ENCODE results near the gene ERCC1. TPM values are rescaled to one million over a fixed set of nuclear protein-coding genes. Genes with fewer than 3 reads are reported as not detected.
A peak's percentile ranks its signal among the peaks of the same experiment; 100 is the strongest.

The ERCC1 gene
- total RNA-seq, 1 donor from 2014 or later = 67.5 TPM

GRCh38 chr19:45362291-45362690, 61.4 kb downstream of the ERCC1 start:
- no peaks in the 10 kb centered on the region for H3K4me1 ChIP-seq (ENCODE audit: insufficient read depth, low read length)
- no peaks in the 10 kb centered on the region for H3K27me3 Mint-ChIP-seq (ENCODE audit: low read depth, unreplicated experiment)
- H3K27ac Mint-ChIP-seq (ENCODE audit: unreplicated experiment) = no peak overlapping the region

GRCh38 chr19:45361608-45362007, 62.1 kb downstream of the ERCC1 start:
- Histone ChIP-seq H3K4me3 (ENCODE audit: insufficient read depth, low read depth, low read length) (no peak overlapping the region), H3K4me1 (ENCODE audit: insufficient read depth, low read length) (no peaks in the 10 kb centered on the region), H3K79me2 (ENCODE audit: insufficient read depth, low read length) (peaks cover 4% of the 10 kb centered on the region), H3K27ac (ENCODE audit: low read depth, low read length) (no peak overlapping the region), H3K4me2 (ENCODE audit: low read length) (no peak overlapping the region), H3K9ac (ENCODE audit: low read length) (no peak overlapping the region), H2AFZ (ENCODE audit: low read depth, low read length) (no peak overlapping the region), H4K20me1 (ENCODE audit: insufficient read depth, low read length) (peaks cover 26% of the 10 kb centered on the region), H3K36me3 (ENCODE audit: insufficient read depth, low read length) (no peaks in the 10 kb centered on the region), H3K9me3 (ENCODE audit: insufficient read depth, low read depth, low read length) (no peaks in the 10 kb centered on the region), H3K27me3 (ENCODE audit: insufficient read depth, low read length) (no peaks in the 10 kb centered on the region)
- FAIRE-seq = no peak
- no peak for DNase-seq (ENCODE audit: low read depth)
- Mint-ChIP-seq H3K9me3 (ENCODE audit: unreplicated experiment) (no peaks in the 10 kb centered on the region), H3K4me3 (ENCODE audit: unreplicated experiment) (no peak overlapping the region), H3K4me1 (ENCODE audit: low read depth, unreplicated experiment) (no peaks in the 10 kb centered on the region), H3K27me3 (ENCODE audit: low read depth, unreplicated experiment) (no peaks in the 10 kb centered on the region), H3K36me3 (ENCODE audit: low read depth, unreplicated experiment) (peaks cover 30% of the 10 kb centered on the region), H3K27ac (ENCODE audit: unreplicated experiment) (no peak overlapping the region)
- no peak for TF ChIP-seq CTCF (IDR thresholded peaks at IDR 0.05; ENCODE audit: insufficient read depth, low read depth, low read length)
- no peak for TF ChIP-seq EZH2 (IDR thresholded peaks at IDR 0.05; ENCODE audit: insufficient read depth, low read length)

More at GRCh38 chr19:45362291-45362690, 61.4 kb downstream of the ERCC1 start:
- Histone ChIP-seq H3K36me3 (ENCODE audit: insufficient read depth, low read length) (no peaks in the 10 kb centered on the region), H4K20me1 (ENCODE audit: insufficient read depth, low read length) (peaks cover 26% of the 10 kb centered on the region), H3K4me3 (ENCODE audit: insufficient read depth, low read depth, low read length) (no peak overlapping the region), H3K9ac (ENCODE audit: low read length) (no peak overlapping the region), H3K27me3 (ENCODE audit: insufficient read depth, low read length) (no peaks in the 10 kb centered on the region), H3K4me2 (ENCODE audit: low read length) (no peak overlapping the region), H3K27ac (ENCODE audit: low read depth, low read length) (no peak overlapping the region), H3K9me3 (ENCODE audit: insufficient read depth, low read depth, low read length) (no peaks in the 10 kb centered on the region), H2AFZ (ENCODE audit: low read depth, low read length) (no peak overlapping the region), H3K79me2 (ENCODE audit: insufficient read depth, low read length) (peaks cover 4% of the 10 kb centered on the region)
- no peaks in the 10 kb centered on the region for H3K4me1 Mint-ChIP-seq (ENCODE audit: low read depth, unreplicated experiment)
- no peaks in the 10 kb centered on the region for H3K9me3 Mint-ChIP-seq (ENCODE audit: unreplicated experiment)
- peak overlapping the region; percentile 50 for H3K4me3 Mint-ChIP-seq (ENCODE audit: unreplicated experiment)
- TF ChIP-seq CTCF (IDR thresholded peaks at IDR 0.05; ENCODE audit: insufficient read depth, low read depth, low read length) = no peak
- no peak for TF ChIP-seq EZH2 (IDR thresholded peaks at IDR 0.05; ENCODE audit: insufficient read depth, low read length)
- FAIRE-seq (no peak), DNase-seq (ENCODE audit: low read depth) (no peak)
- peaks cover 28% of the 10 kb centered on the region for H3K36me3 Mint-ChIP-seq (ENCODE audit: low read depth, unreplicated experiment)

- H3K27me3 ChIP-seq (ENCODE audit: insufficient read depth, low read length) = no peaks in the 10 kb centered on the region
- Mint-ChIP-seq H3K9me3 (ENCODE audit: unreplicated experiment) (no peaks in the 10 kb centered on the region), H3K4me3 (ENCODE audit: unreplicated experiment) (no peak overlapping the region), H3K27ac (ENCODE audit: unreplicated experiment) (peak overlapping the region; percentile 58), H3K4me1 (ENCODE audit: low read depth, unreplicated experiment) (no peaks in the 10 kb centered on the region), H3K27me3 (ENCODE audit: low read depth, unreplicated experiment) (no peaks in the 10 kb centered on the region), H3K36me3 (ENCODE audit: low read depth, unreplicated experiment) (peaks cover 53% of the 10 kb centered on the region)
- no peak for FAIRE-seq
- H3K4me2 ChIP-seq (ENCODE audit: low read length) = no peak overlapping the region
- peaks cover 29% of the 10 kb centered on the region for H4K20me1 ChIP-seq (ENCODE audit: insufficient read depth, low read length)
- peaks cover 6% of the 10 kb centered on the region for H3K36me3 ChIP-seq (ENCODE audit: insufficient read depth, low read length)
- no peak overlapping the region for H3K9ac ChIP-seq (ENCODE audit: low read length)
- no peak overlapping the region for H2AFZ ChIP-seq (ENCODE audit: low read depth, low read length)
- H3K9me3 ChIP-seq (ENCODE audit: insufficient read depth, low read depth, low read length) = peaks cover 2% of the 10 kb centered on the region
- H3K27ac ChIP-seq (ENCODE audit: low read depth, low read length) = no peak overlapping the region
- no peaks in the 10 kb centered on the region for H3K4me1 ChIP-seq (ENCODE audit: insufficient read depth, low read length)
- no peak overlapping the region for H3K4me3 ChIP-seq (ENCODE audit: insufficient read depth, low read depth, low read length)
- H3K79me2 ChIP-seq (ENCODE audit: insufficient read depth, low read length) = no peaks in the 10 kb centered on the region
- TF ChIP-seq CTCF (IDR thresholded peaks at IDR 0.05; ENCODE audit: insufficient read depth, low read depth, low read length) (no peak), EZH2 (IDR thresholded peaks at IDR 0.05; ENCODE audit: insufficient read depth, low read length) (no peak)
- DNase-seq (ENCODE audit: low read depth) = no peak
These were observed 65.4 kb downstream of the ERCC1 start for GRCh38 chr19:45358213-45358792.
